ENCODE data around the gene CCR5. TPM values are rescaled to one million over a fixed set of nuclear protein-coding genes. Genes with fewer than 3 reads are reported as not detected.

CCR5 gene
- total and polyA plus RNA-seq, 2 of the 8 experiments (the other 6 are each of a cell fraction or from before 2014, with no cell fraction given), result not detected

GRCh38 chr3:46368569-46368968 lies 2.2 kb upstream of the CCR5 start (continued):
- TF ChIP-seq ASH2L (IDR thresholded peaks at IDR 0.05; ENCODE audit: low read length) (no peak), HDAC6 (IDR thresholded peaks at IDR 0.05; ENCODE audit: low read depth, low read length) (no peak), CTCF (IDR thresholded peaks at IDR 0.05; ENCODE audit: control extremely low read depth in 1 of 3, insufficient read depth in 1 of 3, low read depth in 1 of 3, low read length in 3 of 3) (peak; percentile 77 to 78 (median 77)), BACH1 (IDR thresholded peaks at IDR 0.05; ENCODE audit: low read length) (no peak), KDM5A (IDR thresholded peaks at IDR 0.05; ENCODE audit: low read length) (no peak), EGR1 (IDR thresholded peaks at IDR 0.05; ENCODE audit: borderline replicate concordance, low read depth, low read length) (no peak), TAF1 (IDR thresholded peaks at IDR 0.05; ENCODE audit: low read depth, low read length) (no peak), KDM1A (IDR thresholded peaks at IDR 0.05; ENCODE audit: borderline replicate concordance, low read length) (no peak), TEAD4 (IDR thresholded peaks at IDR 0.05; ENCODE audit: low read depth, low read length) (0 out of 2 replicates have a peak, but pooled peaks have one; percentile 32), CEBPB (IDR thresholded peaks at IDR 0.05; ENCODE audit: low read depth, low read length) (no peak), TAF7 (optimal IDR thresholded peaks at IDR 0.05; ENCODE audit: borderline replicate concordance, low read depth, low read length) (no peak), BRCA1 (IDR thresholded peaks at IDR 0.05; ENCODE audit: low read depth, low read length) (no peak), ZNF274 (IDR thresholded peaks at IDR 0.05; ENCODE audit: borderline replicate concordance, extremely low read depth, low read length) (no peak), PHF8 (conservative IDR thresholded peaks at IDR 0.05; ENCODE audit: low read depth, low read length) (no peak), POU5F1 (IDR thresholded peaks at IDR 0.05; ENCODE audit: low read depth, low read length) (no peak)
